ENCODE data around the gene RAP1GAP2.
"Not testable (repeated sequence)": the region's sequence is repeated elsewhere in the genome, so short reads cannot be mapped to it uniquely, and the experiment has no call there.

RAP1GAP2 gene

DNA sequence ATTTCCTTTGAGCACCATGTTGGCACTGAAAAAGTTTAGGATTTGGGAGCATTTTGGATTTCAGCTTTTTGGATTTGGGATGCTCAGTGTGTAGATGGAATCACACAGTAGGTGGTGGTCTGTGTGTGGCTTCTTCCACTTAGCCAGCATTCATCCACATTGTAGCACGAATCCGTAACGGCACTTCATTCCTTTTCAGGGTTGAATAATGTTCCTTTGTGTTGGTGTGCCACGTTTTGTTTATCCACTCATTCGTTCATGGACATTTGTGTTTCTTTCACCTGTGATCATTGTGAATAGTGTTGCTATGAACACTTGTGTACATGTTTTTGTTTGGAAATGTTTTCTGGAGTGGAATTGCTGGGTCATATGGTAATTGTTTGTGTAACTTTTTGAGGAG lies 85.1 kb downstream of the RAP1GAP2 start:
- DNase-seq (ENCODE audit: low read depth in 1 of 2, low spot score in 1 of 2), result no peak

DNA sequence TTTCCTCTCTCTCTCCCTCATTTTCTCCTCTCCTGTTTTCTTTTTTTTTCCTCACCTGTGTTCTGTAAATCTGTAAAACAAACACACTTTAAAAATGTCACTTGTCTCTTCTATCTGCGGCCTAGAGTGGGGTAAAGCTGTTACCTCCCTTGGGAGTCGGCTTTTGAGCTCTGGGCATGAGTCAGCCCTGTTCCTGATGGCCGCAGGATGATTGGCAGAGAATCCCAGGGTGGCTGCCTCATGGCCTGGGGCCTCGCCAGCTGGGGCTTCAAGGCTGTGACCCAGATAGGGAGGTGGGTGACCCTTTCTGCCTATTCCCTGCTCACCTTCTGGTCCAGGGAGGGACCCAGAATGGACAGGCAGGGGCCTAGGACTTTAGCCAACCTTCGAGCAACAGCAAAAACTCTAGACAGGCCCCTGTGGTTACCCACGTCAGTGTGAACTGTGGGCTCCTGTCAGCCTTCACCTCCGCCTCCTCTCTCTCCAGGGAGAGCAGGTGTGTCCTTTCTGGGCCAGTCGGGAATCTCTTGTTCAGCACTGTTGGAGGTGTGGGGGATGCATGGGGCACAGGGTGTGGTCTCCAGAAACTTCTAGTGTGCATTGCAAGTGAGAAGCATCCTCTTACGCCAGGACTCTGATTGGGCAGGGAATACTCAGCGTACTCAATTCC lies 87.4 kb downstream of the RAP1GAP2 start:
- no peak for DNase-seq (ENCODE audit: low read depth in 1 of 2, low spot score in 1 of 2)

GRCh38 chr17:2885733-2886132 lies 89.5 kb downstream of the RAP1GAP2 start:
- no peak for DNase-seq (ENCODE audit: low read depth in 1 of 2, low spot score in 1 of 2)

DNA sequence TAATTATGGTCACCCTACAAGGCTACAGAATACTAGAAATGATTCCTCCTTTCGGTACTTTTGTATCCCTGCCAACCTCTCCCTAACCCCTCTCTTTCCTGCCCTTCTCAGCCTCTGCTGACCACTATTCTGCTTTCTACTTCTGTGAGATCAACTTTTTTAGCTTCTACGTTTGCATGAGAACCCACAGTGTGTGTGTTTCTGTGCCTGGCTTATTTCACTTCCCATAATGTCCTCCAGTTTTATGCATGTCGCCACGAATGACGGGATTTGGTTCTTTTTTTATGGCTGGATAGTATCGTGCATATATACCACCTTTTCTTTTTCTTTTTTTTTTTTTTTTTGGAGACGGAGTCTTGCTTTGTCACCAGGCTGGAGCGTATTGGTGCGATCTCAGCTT lies 92.1 kb downstream of the RAP1GAP2 start:
- DNase-seq (ENCODE audit: low read depth in 1 of 2, low spot score in 1 of 2), result no peak

DNA sequence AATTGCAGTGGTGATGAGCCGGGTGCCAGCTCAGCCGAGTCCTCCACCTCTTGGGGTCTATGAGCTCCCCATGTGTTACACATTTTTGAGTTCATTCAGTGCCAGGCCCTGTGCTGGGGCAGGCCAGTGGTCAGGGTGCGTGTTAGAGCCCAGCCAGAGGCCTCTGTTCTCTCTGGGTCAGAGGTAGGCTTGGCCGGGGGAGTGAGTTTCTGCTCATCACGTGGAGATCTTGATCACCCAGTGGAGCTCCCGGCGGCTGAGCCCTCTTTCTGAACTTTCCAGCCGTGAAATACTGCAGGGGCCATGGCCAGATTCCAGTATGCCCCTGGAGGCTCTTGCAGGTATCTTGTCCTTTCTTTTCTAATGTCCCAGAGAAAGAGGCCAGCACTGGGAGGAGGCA lies 93.0 kb downstream of the RAP1GAP2 start:
- DNase-seq (ENCODE audit: low read depth in 1 of 2, low spot score in 1 of 2), result no peak

GRCh38 chr17:2890778-2891177 lies 94.5 kb downstream of the RAP1GAP2 start:
- not testable (repeated sequence) for DNase-seq (ENCODE audit: low read depth in 1 of 2, low spot score in 1 of 2)

DNA sequence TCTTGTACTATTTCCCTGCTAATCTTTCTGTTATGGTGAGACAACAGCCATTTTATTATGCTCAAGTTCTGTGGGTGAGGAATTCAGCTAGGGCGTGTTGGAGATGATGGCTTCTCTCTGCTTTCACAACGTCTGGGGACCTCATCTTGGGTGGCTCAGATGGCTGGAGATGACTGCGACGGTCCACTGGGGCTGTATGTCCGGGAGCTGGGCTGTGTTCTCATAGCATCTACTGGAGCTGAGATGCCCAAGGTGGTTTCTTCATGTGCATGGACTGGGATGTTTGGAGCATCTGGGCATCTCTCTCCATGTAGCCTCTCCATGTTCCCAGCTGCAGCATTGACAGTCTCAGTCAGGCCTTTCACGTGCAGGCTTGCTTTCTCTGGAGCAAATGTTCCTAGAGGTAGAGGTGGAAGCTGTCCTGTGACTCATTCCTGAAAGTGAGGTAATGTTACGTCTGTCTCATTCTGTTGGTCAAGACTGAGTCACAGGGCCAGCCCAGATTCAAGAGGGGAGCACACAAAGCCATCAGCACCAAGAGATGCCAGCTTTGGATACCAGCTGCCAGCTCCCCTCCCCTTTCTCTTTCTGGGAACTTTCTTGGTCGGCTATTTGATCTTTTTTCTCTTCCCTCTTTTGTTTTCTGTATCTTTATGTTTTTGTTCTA lies 96.2 kb downstream of the RAP1GAP2 start:
- DNase-seq (ENCODE audit: low read depth in 1 of 2, low spot score in 1 of 2), result no peak

- DNase-seq (ENCODE audit: low read depth in 1 of 2, low spot score in 1 of 2), result no peak
Measured at GRCh38 chr17:2893422-2893914, 97.2 kb downstream of the RAP1GAP2 start.

- DNase-seq (ENCODE audit: low read depth in 1 of 2, low spot score in 1 of 2), result no peak
Measured at GRCh38 chr17:2894782-2895181, 98.5 kb downstream of the RAP1GAP2 start.

DNA sequence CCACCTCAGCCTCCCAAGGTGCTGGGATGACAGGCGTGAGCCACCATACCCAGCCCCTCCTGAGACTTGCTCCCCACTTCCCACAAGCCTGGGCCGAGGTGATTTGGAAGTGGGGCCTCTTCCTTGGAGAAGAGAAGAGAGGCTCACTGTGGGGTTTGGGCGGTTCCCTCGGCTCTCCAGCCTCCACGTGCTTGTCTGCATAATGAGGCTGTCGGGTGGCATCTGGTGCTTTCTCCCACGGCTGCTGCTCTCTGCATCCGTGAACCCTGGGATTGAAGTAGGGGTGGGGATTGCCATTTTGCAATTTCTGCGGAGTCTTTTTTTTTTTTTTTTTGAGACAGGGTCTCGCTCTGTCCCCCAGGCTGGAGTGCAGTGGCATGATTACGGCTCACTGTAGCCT lies 101.4 kb downstream of the RAP1GAP2 start:
- no peak for DNase-seq (ENCODE audit: low read depth in 1 of 2, low spot score in 1 of 2)

DNA sequence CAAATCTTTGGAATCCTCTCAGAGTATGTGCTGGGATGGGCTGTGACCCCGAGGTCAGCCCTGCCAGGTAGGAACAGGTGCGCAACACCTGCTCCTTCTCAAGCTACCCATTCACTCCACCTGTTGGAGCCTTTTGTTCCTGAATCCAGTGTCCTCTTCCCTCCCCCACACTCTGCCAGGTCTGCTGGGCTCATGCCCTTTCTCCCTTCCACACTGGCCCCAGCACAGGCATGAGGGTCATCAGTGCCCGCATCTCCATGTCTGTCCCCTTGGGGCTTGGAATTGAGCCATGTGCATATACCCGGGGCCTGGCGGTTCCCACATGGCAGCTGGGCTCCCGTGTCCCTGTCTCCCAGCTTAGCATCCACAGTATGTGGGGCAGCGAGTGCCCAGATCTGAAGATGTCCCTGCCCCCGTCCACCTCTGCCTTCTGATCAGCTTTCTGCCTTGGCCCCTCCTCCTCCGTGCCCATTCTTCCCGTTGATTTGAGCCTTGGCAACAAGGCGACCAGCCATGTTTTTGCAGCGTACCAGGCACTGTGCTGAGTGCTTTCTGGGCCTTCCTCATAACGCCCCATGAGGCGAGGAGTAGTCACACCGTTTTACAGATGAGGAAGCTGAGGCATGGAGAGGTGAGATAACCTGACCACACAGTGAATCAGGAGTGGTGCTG lies 102.2 kb downstream of the RAP1GAP2 start:
- DNase-seq (ENCODE audit: low read depth in 1 of 2, low spot score in 1 of 2), result no peak

DNA sequence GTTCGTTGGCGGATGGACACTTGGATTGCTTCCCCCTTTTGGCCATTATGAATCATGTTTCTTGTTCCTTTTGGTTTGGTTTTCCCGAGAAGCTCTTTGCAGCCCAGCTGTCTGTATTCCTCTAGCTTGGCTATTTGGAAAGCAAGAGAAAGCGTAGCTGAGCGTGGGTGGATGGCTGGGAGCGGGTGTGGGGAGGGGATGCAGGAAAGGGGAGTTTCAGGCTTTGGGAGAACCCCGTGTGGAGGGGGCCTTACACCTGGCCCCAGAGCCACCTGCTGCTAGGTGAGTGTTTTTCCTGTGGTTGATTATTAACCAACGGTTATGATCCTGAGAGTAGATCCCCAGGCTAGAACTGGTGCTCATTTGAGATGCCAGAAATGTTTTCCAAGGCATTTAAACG lies 103.7 kb downstream of the RAP1GAP2 start:
- DNase-seq (ENCODE audit: low read depth in 1 of 2, low spot score in 1 of 2), result no peak

- no peak for DNase-seq (ENCODE audit: low read depth in 1 of 2, low spot score in 1 of 2)
Measured at GRCh38 chr17:2900842-2901241, 104.6 kb downstream of the RAP1GAP2 start.

DNA sequence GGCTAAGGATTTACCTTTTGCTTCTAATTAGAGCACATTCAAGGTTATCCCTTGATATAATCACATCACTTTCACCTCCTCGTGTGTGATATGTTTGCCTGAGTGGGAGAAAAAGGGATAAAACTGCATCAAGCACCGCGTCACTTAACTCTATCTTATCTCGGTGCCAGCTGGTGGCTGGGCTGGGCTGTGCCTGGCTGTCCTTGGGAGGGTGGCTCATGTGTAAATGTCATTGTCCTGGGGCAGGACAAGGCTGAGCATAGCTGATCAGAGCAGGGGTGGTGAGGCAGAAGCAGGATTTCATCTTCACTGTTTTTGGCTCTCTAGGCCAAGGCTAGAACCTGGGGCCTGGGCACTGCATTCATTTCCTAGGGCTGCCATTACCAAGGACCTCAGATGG lies 105.3 kb downstream of the RAP1GAP2 start:
- DNase-seq (ENCODE audit: low read depth in 1 of 2, low spot score in 1 of 2), result no peak

DNA sequence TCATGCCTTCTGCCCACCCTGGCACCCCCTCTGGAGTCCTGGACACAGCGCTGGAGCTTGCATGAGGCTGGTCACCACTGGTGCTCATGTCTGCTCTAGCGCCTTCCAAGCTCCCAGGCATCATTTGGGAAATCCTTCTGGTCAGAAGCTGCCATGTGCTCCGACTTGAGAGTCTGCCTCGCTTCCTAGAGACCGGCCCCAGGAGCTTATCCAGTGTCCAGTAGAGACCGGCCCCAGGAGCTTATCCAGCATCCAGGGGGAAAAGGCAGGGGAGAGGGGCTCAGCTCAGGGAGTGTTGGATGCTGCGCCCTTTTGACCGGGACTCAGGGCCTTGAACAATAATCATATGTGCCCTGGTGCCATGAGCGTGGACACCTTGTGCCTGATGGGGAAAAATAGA lies 106.3 kb downstream of the RAP1GAP2 start:
- no peak for DNase-seq (ENCODE audit: low read depth in 1 of 2, low spot score in 1 of 2)

DNA sequence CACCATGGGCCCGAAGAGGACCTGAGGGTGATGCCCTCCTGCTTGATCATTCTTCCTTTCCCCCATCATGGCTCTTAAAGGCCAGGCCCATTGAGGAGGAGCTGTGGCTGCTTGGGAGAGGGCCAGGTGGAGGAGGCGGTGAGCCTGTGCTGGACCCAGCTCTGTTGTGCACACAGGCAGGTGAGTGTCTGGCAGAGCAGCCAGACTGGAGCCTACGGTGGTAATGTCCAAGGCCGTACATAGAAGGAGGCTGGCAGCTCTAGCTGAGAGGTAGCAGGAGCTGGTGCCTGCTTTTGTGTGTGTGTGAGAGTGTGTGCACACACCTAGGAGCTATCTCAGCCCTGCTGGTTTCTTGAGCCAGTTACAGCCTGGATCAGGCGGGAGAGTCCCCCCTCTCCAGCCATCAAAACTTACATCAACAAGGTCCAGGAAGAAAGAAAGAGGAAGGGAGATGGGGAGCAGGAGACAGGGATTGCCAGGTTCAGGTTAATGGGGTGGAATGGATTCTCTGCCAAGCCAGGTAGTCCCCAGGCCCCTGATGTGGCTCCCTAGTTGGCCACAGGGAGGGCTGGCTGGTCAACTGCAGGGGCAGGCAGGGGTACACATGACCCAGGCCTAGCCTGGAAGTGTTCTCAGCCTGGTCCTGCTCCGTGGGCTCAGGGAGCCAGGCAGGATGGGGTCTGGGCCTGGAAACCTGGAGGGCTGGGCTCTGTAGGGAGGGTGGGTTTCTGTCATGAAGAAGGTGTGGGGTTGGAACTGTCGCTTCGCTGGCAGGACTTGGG lies 107.1 kb downstream of the RAP1GAP2 start:
- DNase-seq (ENCODE audit: low read depth in 1 of 2, low spot score in 1 of 2), result no peak

GRCh38 chr17:2904135-2904534 lies 107.9 kb downstream of the RAP1GAP2 start:
- DNase-seq (ENCODE audit: low read depth in 1 of 2, low spot score in 1 of 2), result no peak

GRCh38 chr17:2905269-2905668 lies 109.0 kb downstream of the RAP1GAP2 start:
- no peak for DNase-seq (ENCODE audit: low read depth in 1 of 2, low spot score in 1 of 2)

- DNase-seq (ENCODE audit: low read depth in 1 of 2, low spot score in 1 of 2), result no peak
Measured at GRCh38 chr17:2905696-2906501, 109.7 kb downstream of the RAP1GAP2 start.

GRCh38 chr17:2906901-2907300 lies 110.7 kb downstream of the RAP1GAP2 start:
- peak in 1 of 2 donors; percentile 8 for DNase-seq (ENCODE audit: low read depth in 1 of 2, low spot score in 1 of 2)
